ENCODE measurements around the gene OR6J1. TPM values are rescaled to one million over a fixed set of nuclear protein-coding genes. Genes with fewer than 3 reads are reported as not detected.
"Not testable (repeated sequence)": the region's sequence is repeated elsewhere in the genome, so short reads cannot be mapped to it uniquely, and the experiment has no call there.

The OR6J1 gene
- total RNA-seq, 1 donor from 2014 or later, result not detected

DNA sequence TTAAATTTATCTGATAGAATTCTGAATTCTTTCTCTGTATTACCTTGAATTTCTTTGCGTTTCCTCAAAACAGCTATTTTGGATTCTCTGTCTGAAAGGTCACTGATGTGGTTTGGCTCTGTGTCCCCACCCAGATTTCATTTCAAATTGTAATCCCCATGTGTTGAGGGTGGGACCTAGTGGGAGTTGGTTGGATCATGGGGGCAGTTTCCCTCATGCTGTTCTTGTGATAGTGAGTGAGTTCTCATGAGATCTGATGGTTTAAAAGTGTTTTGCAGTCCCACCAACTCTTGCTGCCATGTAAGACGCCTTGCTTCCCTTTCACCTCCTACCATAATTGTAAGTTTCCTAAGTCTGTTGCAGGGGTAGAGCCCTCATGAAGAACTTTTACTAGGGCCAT, 34.1 kb upstream of the OR6J1 start:
- no peak overlapping the region for H3K27ac Mint-ChIP-seq

DNA sequence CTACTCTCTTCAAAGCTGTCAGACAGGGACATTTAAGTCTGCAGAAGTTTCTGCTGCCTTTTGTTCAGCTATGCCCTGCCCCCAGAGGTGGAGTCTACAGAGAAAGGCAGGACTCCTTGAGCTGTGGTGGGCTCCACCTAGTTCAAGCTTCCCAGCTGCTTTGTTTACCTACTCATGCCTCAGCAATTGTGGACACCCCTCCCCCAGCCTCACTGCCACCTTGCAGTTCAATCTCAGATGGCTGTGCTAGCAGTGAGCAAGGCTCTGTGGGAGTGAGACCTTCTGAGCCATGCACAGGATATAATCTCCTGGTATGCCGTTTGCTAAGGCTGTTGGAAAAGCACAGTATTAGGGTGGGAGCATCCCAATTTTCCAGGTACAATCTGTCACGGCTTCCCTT, 33.4 kb upstream of the OR6J1 start:
- H3K4me3 Mint-ChIP-seq; H3K36me3 Mint-ChIP-seq; H3K4me1 Mint-ChIP-seq; H3K9me3 Mint-ChIP-seq; H3K27ac Mint-ChIP-seq; DNase-seq (ENCODE audit: low spot score in 2 of 2, unreplicated experiment in 2 of 2): not testable (repeated sequence)
- peaks cover 30% of the 10 kb centered on the region for H3K27me3 Mint-ChIP-seq (ENCODE audit: low read depth)

More for the DNA sequence above, 34.1 kb upstream of the OR6J1 start:
- H3K9me3 Mint-ChIP-seq, result peaks cover 9% of the 10 kb centered on the region
- H3K4me1 Mint-ChIP-seq, result no peaks in the 10 kb centered on the region
- TF ChIP-seq, protein P1, sequence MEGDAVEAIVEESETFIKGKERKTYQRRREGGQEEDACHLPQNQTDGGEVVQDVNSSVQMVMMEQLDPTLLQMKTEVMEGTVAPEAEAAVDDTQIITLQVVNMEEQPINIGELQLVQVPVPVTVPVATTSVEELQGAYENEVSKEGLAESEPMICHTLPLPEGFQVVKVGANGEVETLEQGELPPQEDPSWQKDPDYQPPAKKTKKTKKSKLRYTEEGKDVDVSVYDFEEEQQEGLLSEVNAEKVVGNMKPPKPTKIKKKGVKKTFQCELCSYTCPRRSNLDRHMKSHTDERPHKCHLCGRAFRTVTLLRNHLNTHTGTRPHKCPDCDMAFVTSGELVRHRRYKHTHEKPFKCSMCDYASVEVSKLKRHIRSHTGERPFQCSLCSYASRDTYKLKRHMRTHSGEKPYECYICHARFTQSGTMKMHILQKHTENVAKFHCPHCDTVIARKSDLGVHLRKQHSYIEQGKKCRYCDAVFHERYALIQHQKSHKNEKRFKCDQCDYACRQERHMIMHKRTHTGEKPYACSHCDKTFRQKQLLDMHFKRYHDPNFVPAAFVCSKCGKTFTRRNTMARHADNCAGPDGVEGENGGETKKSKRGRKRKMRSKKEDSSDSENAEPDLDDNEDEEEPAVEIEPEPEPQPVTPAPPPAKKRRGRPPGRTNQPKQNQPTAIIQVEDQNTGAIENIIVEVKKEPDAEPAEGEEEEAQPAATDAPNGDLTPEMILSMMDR (IDR thresholded peaks at IDR 0.05; ENCODE audit: unreplicated experiment), result no peak
- no peak overlapping the region for H3K4me3 Mint-ChIP-seq
- DNase-seq (ENCODE audit: low spot score in 2 of 2, unreplicated experiment in 2 of 2), result no peak
- H3K36me3 Mint-ChIP-seq, result no peaks in the 10 kb centered on the region
- H3K27me3 Mint-ChIP-seq (ENCODE audit: low read depth), result peaks cover 36% of the 10 kb centered on the region

DNA sequence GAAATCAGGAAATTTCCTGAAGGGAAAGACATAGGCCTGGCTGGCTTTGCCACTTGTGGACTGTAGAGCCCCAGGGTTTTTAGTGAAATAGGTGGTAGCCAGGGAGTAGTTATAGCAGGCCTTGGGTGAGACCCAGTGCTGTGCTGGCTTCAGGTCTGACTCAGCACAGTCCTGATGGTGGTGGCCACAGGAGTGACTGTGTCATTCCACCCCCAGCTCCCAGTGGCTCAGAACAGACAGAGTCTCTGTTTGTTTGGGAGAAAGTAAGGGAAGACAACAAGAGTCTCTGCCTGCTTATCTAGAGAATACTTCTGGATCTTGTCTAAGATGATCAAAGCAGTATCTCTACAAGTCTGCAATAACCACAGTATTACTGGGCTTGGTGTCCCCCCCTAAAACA, 27.5 kb upstream of the OR6J1 start:
- TF ChIP-seq, protein P1 (IDR thresholded peaks at IDR 0.05; ENCODE audit: unreplicated experiment), result no peak
- Mint-ChIP-seq H3K4me3 (no peak overlapping the region), H3K27me3 (ENCODE audit: low read depth) (peaks cover 21% of the 10 kb centered on the region), H3K9me3 (peaks cover 2% of the 10 kb centered on the region), H3K36me3 (no peaks in the 10 kb centered on the region), H3K4me1 (no peaks in the 10 kb centered on the region), H3K27ac (no peak overlapping the region)
- DNase-seq (ENCODE audit: low spot score in 2 of 2, unreplicated experiment in 2 of 2), result no peak

DNA sequence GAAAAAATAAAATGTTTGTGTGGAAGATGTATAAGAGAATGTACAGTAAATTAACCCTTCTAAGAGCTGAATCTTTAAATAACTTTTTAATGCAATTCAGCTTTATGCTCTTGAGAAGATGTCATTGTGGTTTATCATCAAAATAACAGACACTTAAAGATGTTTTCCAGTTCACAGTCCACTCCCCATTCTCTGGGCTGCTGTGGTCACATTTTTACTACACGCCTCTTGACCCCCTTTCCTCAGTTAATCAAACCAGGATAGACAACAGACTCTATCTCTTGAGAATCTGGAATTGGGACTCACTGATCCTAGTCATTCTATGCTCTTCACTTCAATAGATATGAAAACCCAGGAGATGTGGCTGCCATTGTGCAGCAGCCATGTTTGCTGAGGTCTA, 24.7 kb upstream of the OR6J1 start:
- Mint-ChIP-seq H3K27ac (no peak overlapping the region), H3K9me3 (no peaks in the 10 kb centered on the region), H3K36me3 (no peaks in the 10 kb centered on the region), H3K4me1 (no peaks in the 10 kb centered on the region), H3K4me3 (no peak overlapping the region), H3K27me3 (ENCODE audit: low read depth) (peaks cover 9% of the 10 kb centered on the region)
- DNase-seq (ENCODE audit: low spot score in 2 of 2, unreplicated experiment in 2 of 2), result no peak
- TF ChIP-seq, protein P1 (IDR thresholded peaks at IDR 0.05; ENCODE audit: unreplicated experiment), result no peak

DNA sequence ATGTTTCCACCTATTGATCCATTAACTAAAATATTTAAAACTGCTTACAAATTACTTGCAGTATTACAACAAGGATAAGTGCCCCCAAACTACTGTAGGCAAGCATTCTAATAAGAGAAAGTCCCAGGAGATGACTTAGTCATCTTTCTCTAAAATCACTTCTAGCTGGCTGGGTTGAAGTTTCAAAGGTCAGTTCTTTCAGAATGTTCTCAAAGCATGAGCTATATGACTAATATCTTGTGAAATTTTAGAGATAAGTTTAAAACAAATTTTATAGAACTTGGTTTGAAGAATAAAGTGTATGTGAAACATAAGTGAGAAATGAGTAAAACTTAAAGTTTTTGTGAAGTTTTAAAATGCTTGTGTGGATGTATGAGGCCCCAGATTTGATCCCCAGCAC, 24.3 kb upstream of the OR6J1 start:
- H3K9me3 Mint-ChIP-seq, result no peaks in the 10 kb centered on the region
- no peak overlapping the region for H3K4me3 Mint-ChIP-seq
- TF ChIP-seq, protein P1 (IDR thresholded peaks at IDR 0.05; ENCODE audit: unreplicated experiment), result no peak
- H3K27me3 Mint-ChIP-seq (ENCODE audit: low read depth), result peaks cover 5% of the 10 kb centered on the region
- H3K36me3 Mint-ChIP-seq, result no peaks in the 10 kb centered on the region
- DNase-seq (ENCODE audit: low spot score in 2 of 2, unreplicated experiment in 2 of 2), result no peak
- no peak overlapping the region for H3K27ac Mint-ChIP-seq
- H3K4me1 Mint-ChIP-seq, result no peaks in the 10 kb centered on the region

DNA sequence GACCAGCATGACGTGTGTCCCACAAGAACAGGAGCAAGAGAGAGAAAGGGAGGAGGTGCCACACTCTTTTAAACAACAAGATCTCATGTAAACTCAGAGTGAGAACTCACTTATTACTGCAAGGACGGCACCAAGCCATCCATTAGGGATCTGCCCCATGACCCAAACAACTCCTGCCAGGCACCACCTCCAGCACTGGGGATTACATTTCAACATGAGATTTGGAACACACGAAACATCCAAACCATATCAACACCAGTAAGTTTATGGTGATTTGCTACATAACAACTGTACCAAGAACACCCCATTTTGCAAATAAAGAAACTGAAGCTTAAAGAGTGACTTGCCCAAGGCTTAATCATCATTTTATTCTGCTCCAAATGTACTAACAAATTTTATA, 23.7 kb upstream of the OR6J1 start:
- Mint-ChIP-seq H3K27ac (no peak overlapping the region), H3K27me3 (ENCODE audit: low read depth) (peaks cover 5% of the 10 kb centered on the region)

More for the DNA sequence above, 23.7 kb upstream of the OR6J1 start:
- no peaks in the 10 kb centered on the region for H3K4me1 Mint-ChIP-seq
- DNase-seq (ENCODE audit: low spot score in 2 of 2, unreplicated experiment in 2 of 2), result no peak
- TF ChIP-seq, protein P1 (IDR thresholded peaks at IDR 0.05; ENCODE audit: unreplicated experiment), result no peak
- H3K36me3 Mint-ChIP-seq, result no peaks in the 10 kb centered on the region
- no peak overlapping the region for H3K4me3 Mint-ChIP-seq
- no peaks in the 10 kb centered on the region for H3K9me3 Mint-ChIP-seq
